Gastroesophageal sphincter (tissue), 4 donors: Measurements from ENCODE around the gene MCM7. TPM values are rescaled to one million over a fixed set of nuclear protein-coding genes. Genes with fewer than 3 reads are reported as not detected.
A peak's percentile ranks its signal among the peaks of the same experiment; 100 is the strongest.

Source experiments
- ATAC-seq: fragments of 150-250 bp; one replicate; pipeline ENCODE4 v1.9.1; 2016; ENCODE audit warnings: mild to moderate bottlenecking, moderate library complexity
- H3K27ac ChIP-seq, 4 donors: fragments of 200-600 bp; sonication (generic) in 3 of 4; 1 replicate in 3 of 4; 2 replicates in 1 of 4; pipeline ENCODE4 v1.5.1; 2016 to 2019
- H3K27me3 ChIP-seq: fragments of 200-600 bp; sonication (generic); one replicate; pipeline ENCODE4 v1.5.1; 2019
- H3K36me3 ChIP-seq, 2 donors: fragments of 200-600 bp; sonication (generic); one replicate each; pipeline ENCODE4 v1.5.1; 2019; ENCODE audit warnings: control low read depth in 1 of 2
- H3K4me1 ChIP-seq, 3 donors: fragments of 200-600 bp; sonication (generic); 1 replicate in 2 of 3; 2 replicates in 1 of 3; pipeline ENCODE4 v1.5.1; 2016 to 2019; ENCODE audit warnings: control low read depth in 2 of 3
- H3K4me3 ChIP-seq, 2 donors: fragments of 200-600 bp; sonication (generic); one replicate each; pipeline ENCODE4 v1.5.1; 2019; ENCODE audit warnings: mild to moderate bottlenecking in 1 of 2, moderate library complexity in 1 of 2
- H3K9me3 ChIP-seq, 3 donors: fragments of 200-600 bp; sonication (generic); one replicate each; pipeline ENCODE4 v1.5.1; 2017 to 2019; ENCODE audit warnings: control low read depth in 2 of 3
- CTCF ChIP-seq, 4 experiments: fragments of 200-600 bp in 2 of 4; fragments of 450-650 bp in 2 of 4; sonication (generic) in 1 of 4; IDR thresholded peaks; one replicate each; pipeline ENCODE4 v1.5.1; 2017 to 2019; ENCODE audit warnings: antibody characterized with exemption in 4 of 4, mild to moderate bottlenecking in 2 of 4, moderate library complexity in 2 of 4
- EP300 ChIP-seq: sonication (generic); formaldehyde crosslinking; IDR thresholded peaks from one replicate; pipeline ENCODE4 v1.6.1; 2017; ENCODE audit warnings: antibody characterized with exemption, mild to moderate bottlenecking
- POLR2A ChIP-seq, 2 donors: fragments of 450-650 bp; IDR thresholded peaks; one replicate each; pipeline ENCODE4 v1.6.1; 2017; ENCODE audit warnings: antibody characterized with exemption in 2 of 2, mild to moderate bottlenecking in 2 of 2, moderate library complexity in 1 of 2
- POLR2AphosphoS5 ChIP-seq: sonication (generic); formaldehyde crosslinking; IDR thresholded peaks from one replicate; pipeline ENCODE4 v1.6.1; 2017; ENCODE audit warnings: antibody characterized with exemption
- WGBS, 2 donors: methylation state at CpG; one replicate each; pipeline ENCODE4 v1.1.5; 2018; ENCODE audit warnings: low coverage in 1 of 2; 5-methylcytosine and 5-hydroxymethylcytosine counted together
- total RNA-seq, 4 donors: library from RNA; depleted of rRNA; stranded (reverse); fragments of >200 nt; gene quantifications; one replicate each; pipeline ENCODE4 v1.1.0, GENCODE V29; 2016

The MCM7 gene
- total RNA-seq, 4 donors from 2014 or later: 30.7 to 52.0 (median 45.1) TPM

- H3K4me1 ChIP-seq: peaks cover 0 to 41% (median 13%) of the 10 kb centered on the region in 3 donors
- H3K27ac ChIP-seq: peak overlapping the region in 2 of 4 donors; percentile 88 to 93
- peak overlapping the region in 1 of 2 donors; percentile 64 for H3K4me3 ChIP-seq
- 64 to 67% methylated on average over 1 to 4 of the region's 12 CpGs for WGBS, 2 donors
- H3K9me3 ChIP-seq: no peaks in the 10 kb centered on the region
- TF ChIP-seq EP300 (no peak), POLR2A (IDR thresholded peaks at IDR 0.05) (no peak)
- H3K36me3 ChIP-seq: peaks cover 0 to 71% of the 10 kb centered on the region in 2 donors
- H3K27me3 ChIP-seq: no peaks in the 10 kb centered on the region
- ATAC-seq: no peak
Observed at GRCh38 chr7:100099452-100099851, 1.7 kb downstream of the MCM7 start.

- Histone ChIP-seq H3K36me3 (peaks cover 0 to 71% of the 10 kb centered on the region in 2 donors), H3K4me3 (no peak overlapping the region)
Observed at GRCh38 chr7:100098913-100099312, 2.3 kb downstream of the MCM7 start.

GRCh38 chr7:100095704-100096103 is 5.5 kb downstream of the MCM7 start:
- Histone ChIP-seq H3K36me3 (peaks cover 0 to 90% of the 10 kb centered on the region in 2 donors), H3K4me3 (no peak overlapping the region), H3K9me3 (no peaks in the 10 kb centered on the region), H3K27me3 (no peaks in the 10 kb centered on the region), H3K27ac (no peak overlapping the region), H3K4me1 (peaks cover 0 to 34% (median 7%) of the 10 kb centered on the region in 3 donors)
- ATAC-seq: no peak
- TF ChIP-seq POLR2AphosphoS5: no peak
- TF ChIP-seq EP300: no peak
- TF ChIP-seq POLR2A (IDR thresholded peaks at IDR 0.05): no peak
- no peak for TF ChIP-seq CTCF (IDR thresholded peaks at IDR 0.05)
- 71 to 91% methylated on average over 4 to 6 of the region's 17 CpGs for WGBS, 2 donors

More at GRCh38 chr7:100098913-100099312, 2.3 kb downstream of the MCM7 start:
- no peak for TF ChIP-seq POLR2AphosphoS5
- TF ChIP-seq CTCF (IDR thresholded peaks at IDR 0.05): no peak
- no peak for TF ChIP-seq EP300
- WGBS, 2 donors: 83 to 85% methylated on average over 6 to 10 of the region's 10 CpGs
- H3K4me1 ChIP-seq: peaks cover 0 to 42% (median 13%) of the 10 kb centered on the region in 3 donors
- no peak for ATAC-seq
- H3K9me3 ChIP-seq: no peaks in the 10 kb centered on the region
- no peaks in the 10 kb centered on the region for H3K27me3 ChIP-seq
- H3K27ac ChIP-seq: peak overlapping the region in 1 of 4 donors; percentile 88

- Histone ChIP-seq H3K9me3 (no peaks in the 10 kb centered on the region), H3K27me3 (no peaks in the 10 kb centered on the region), H3K4me1 (peaks cover 0 to 37% (median 7%) of the 10 kb centered on the region in 3 donors), H3K4me3 (no peak overlapping the region), H3K27ac (no peak overlapping the region), H3K36me3 (peaks cover 0 to 94% of the 10 kb centered on the region in 2 donors)
- TF ChIP-seq CTCF (IDR thresholded peaks at IDR 0.05) (no peak), EP300 (no peak), POLR2A (IDR thresholded peaks at IDR 0.05) (no peak), POLR2AphosphoS5 (no peak)
- WGBS, 2 donors: 77% methylated on average over 7 of the region's 9 CpGs; no CpG with 5 or more reads in 1 of the 2 donors
- ATAC-seq: no peak
Observed at GRCh38 chr7:100095289-100095688, 5.9 kb downstream of the MCM7 start.

GRCh38 chr7:100093925-100094486 is 7.2 kb downstream of the MCM7 start:
- H3K4me3 ChIP-seq: no peak overlapping the region
- peaks cover 0 to 92% of the 10 kb centered on the region in 2 donors for H3K36me3 ChIP-seq
- 57 to 92% methylated on average over 2 to 7 of the region's 16 CpGs for WGBS, 2 donors
- H3K27ac ChIP-seq: peak overlapping the region in 3 of 4 donors; percentile 5 to 35 (median 31)
- ATAC-seq: no peak
- H3K9me3 ChIP-seq: no peaks in the 10 kb centered on the region
- peaks cover 0 to 37% (median 8%) of the 10 kb centered on the region in 3 donors for H3K4me1 ChIP-seq
- H3K27me3 ChIP-seq: no peaks in the 10 kb centered on the region
- TF ChIP-seq CTCF (IDR thresholded peaks at IDR 0.05) (no peak), POLR2AphosphoS5 (no peak), POLR2A (IDR thresholded peaks at IDR 0.05) (no peak), EP300 (no peak)
